HG02763 (cell line): ENCODE data around the gene FBXL3.
A peak's percentile ranks its signal among the peaks of the same experiment; 100 is the strongest.

Source experiments
- ATAC-seq: cut with Tn5 transposase; IDR thresholded peaks from one replicate; pipeline ENCODE4 v1.9.1; 2021; ENCODE audit warnings: mild to moderate bottlenecking, moderate library complexity; ENCODE audit not compliant: unreplicated experiment

Gene FBXL3, protein sequence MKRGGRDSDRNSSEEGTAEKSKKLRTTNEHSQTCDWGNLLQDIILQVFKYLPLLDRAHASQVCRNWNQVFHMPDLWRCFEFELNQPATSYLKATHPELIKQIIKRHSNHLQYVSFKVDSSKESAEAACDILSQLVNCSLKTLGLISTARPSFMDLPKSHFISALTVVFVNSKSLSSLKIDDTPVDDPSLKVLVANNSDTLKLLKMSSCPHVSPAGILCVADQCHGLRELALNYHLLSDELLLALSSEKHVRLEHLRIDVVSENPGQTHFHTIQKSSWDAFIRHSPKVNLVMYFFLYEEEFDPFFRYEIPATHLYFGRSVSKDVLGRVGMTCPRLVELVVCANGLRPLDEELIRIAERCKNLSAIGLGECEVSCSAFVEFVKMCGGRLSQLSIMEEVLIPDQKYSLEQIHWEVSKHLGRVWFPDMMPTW

GRCh38 chr13:77026861-77027621, at the start of gene FBXL3:
Gene FBXL3, minus strand, starts transcription at chr13:77027159. Its CDS starts 5,299 bp downstream, at chr13:77021860.
- ATAC-seq: peak; percentile 57

GRCh38 chr13:77067519-77067918, 40.6 kb upstream of the FBXL3 start:
- no peak for ATAC-seq

DNA sequence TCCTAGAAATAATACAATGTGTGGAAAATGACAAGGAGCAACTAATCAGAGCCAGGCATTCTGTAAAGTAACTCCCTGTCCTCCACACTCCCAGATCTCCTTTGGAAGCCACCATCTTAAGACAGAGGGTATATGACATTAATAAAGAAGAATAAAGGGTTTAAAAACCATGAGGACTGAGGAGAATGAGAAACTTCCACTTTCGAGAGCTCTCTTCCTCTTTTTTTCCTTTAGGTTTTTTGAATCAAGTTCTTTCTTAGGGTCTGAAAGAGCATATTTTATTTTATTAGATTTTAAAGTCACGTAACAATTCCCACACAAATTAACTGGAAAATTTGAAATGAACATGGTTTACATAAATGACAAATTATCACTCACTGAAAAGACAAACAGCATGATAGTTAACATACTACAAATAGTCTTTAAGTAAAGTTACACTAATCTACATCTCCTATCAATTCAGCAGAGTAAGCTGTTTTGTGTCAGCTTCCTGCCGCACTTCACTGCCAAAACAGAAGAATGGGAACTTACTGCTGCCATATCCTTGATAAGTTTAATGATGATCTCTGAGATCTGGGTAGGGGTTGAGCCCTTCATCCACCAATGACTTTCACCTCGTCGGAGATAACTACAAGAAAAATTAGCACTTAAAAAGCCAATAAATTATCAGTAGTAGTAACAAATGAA, 38.6 kb upstream of the FBXL3 start:
- no peak for ATAC-seq

GRCh38 chr13:77062097-77062496, 35.1 kb upstream of the FBXL3 start:
- no peak for ATAC-seq

- no peak for ATAC-seq
These were observed 34.4 kb upstream of the FBXL3 start for GRCh38 chr13:77061362-77061761.

DNA sequence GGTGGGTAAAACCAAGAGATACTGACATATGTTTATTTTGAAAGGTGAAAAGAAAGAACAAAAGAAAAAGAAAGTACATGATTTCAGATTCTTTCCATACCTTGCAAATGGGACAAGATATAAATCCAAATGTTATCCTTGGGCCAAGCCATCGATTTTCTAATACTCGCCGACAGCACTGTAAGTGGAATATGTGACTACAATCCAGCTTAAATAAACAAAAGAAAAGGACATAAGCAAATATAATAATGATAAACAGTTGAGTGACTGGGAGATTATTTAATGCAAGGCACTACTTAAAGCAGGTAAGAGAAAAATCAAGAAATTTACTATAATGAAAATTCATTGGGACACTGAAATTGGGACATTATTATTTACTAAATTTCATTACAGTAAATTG, 29.9 kb upstream of the FBXL3 start:
- no peak for ATAC-seq

GRCh38 chr13:77056382-77056781, 29.4 kb upstream of the FBXL3 start:
- no peak for ATAC-seq

GRCh38 chr13:77055158-77055557, 28.2 kb upstream of the FBXL3 start:
- no peak for ATAC-seq

GRCh38 chr13:77053192-77053591, 26.2 kb upstream of the FBXL3 start:
- no peak for ATAC-seq

DNA sequence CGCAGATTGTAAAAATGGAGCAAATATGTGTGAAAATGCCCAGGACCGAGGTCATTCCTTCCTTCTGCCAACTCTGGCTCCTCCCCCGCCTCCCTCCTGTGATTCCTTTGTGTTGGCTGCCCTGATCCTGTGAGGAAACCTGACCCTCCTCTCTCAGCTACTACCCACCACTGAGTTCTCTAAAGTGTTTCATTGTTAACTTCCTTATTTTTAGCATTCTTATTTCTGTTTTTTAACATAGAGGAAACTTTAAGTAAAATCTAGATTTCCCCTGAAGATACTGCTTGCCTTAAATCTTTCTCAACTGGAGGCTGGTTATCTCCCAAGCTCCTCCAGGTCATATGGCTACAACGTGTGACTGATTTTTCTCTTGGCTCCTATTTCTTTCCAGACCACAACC, 21.7 kb upstream of the FBXL3 start:
- no peak for ATAC-seq

DNA sequence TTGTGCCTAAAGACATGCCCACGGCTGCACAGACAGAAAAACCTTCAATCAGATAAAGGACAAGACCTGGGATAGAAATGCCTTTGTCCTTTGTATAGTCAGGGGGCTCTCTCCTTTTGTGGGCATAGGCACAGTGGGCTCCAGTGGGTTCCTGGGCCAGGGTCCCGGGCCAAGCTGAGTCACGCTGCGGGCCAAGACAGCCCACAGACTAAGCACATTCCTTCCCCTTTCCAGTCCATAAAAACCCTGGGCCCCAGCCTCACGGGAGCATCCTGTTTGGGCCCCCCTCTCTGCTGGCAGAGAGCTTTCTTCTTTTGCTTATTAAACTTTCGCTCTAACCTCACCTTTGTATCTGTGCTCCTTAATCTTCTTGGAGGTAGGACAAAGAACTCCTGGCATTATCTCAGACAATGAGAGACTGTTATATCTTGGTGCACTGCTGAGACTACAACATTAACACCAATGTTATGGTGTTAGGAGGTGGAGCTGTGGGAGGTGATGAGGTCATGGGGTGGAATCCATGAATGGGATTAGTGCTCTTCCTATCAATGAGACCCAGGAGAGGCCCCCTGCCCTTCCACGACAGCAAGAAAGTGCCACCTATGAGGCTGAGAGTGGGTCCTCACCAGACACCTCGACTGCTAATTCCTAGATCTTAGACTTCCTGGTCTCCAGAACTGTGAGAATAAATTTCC, 20.8 kb upstream of the FBXL3 start:
- ATAC-seq: no peak

DNA sequence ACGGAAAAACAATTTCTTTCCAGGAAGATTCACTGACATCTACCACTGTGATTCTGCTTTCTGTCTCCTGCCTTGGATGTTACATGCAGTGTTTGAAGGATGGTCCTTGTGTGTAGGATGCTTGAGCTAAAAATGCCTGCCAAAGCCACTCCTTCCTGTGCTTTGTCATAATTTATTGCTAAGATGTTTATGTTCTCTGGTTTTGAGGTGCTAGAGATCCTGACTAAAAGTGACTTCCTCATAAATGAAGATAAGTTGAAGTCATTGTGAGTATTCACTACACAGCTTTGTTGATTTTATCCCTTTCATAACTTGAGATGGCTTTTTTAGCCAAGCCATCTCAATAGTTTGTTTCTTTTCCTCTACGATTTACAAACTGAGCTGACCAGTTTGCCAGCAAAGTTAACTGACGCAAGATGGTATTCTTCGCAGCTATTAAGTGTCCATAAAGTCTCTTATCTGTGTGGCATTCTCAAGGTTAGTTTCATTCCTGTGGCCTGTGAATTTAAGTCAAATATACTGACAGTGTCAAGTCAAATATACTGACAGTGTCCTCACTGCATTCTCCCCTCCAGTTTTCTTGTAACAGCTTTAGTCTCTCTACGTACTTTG, 15.7 kb upstream of the FBXL3 start:
- no peak for ATAC-seq

DNA sequence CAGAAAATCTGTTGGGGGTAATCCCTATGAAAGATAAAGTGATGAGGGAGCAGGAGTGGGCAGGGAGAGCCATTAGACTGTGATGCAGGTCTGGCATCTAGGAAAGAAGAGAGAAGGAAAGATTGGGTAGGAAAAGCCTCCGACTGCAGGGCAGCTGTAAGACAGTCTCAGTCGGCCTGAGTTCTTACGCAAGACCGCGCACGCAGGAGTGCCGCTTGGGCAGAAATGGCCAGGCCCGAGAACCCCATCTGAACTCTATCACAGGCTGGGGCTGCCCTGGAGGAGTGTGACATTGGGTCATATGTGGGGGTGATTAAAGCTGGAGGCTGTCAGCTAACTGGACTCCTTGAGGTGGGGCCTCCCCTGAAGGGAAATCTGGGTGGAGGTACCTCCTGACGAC, 13.9 kb upstream of the FBXL3 start:
- no peak for ATAC-seq

DNA sequence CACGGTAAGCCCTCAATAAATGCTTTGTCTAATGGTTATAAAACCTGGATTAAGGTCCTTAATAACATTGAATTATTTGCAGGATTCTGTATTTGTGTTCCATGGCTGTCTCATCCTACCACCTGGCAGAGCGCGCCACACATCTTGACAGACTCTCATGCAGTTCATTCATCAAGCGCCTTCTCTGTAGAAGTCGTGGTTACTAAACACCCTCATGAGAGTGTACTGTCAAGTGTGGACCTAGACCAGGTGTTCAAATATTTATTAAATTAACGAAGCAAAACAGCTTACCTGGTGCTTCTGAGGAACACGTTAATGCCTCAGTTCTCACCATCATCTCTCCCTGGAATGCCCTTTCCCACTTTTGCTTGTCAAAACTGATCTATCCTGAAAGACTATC, 13.1 kb upstream of the FBXL3 start:
- ATAC-seq: no peak

DNA sequence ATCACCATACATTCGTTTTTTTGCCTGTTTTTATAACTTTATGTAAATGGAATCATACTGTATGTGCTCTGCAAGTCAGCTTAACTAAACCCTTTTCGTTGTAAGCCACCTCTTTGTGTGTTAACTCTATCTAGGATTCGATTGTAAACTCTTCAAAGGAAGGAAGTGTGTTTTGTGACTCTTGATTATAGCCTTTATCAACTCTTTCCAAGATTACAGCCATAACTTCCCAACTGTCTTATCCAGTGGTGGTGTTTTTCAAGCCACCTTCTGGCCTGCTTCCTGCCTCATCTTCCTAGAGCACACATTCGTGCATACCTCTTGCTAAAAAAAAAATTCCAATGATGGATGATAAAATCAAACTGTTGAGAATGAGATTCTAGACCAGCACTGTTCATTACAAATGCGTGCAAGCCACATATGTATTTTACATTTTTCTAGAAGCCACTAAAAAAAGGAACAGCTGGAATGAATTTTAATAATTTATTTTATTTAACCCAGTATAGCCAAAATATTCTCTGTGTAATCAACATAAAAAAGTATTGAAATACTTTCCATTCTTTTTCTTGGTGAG, 12.0 kb upstream of the FBXL3 start:
- ATAC-seq: no peak

- no peak for ATAC-seq
These were observed 9.3 kb upstream of the FBXL3 start for GRCh38 chr13:77036279-77036678.

DNA sequence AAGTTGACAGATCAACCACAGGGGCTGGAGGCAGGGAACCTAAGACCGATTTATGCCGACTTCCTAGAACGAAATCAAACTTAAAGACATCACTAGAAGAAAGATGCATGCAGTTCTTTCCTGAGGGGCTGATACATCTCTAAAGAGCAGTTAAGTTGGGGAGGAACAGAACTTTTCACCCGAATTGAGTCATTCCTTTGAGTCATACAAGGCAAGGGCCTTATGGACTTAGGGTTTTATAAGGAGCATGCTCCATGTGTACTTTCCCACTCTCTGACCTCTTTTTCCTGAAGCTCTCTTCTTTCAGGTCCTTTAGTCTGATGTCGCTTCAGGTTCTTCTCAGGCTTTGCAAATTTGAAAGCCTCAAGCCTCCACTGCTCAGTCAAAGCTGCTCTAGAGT, 7.9 kb upstream of the FBXL3 start:
- no peak for ATAC-seq

- no peak for ATAC-seq
These were observed 6.9 kb upstream of the FBXL3 start for GRCh38 chr13:77033717-77034302.

DNA sequence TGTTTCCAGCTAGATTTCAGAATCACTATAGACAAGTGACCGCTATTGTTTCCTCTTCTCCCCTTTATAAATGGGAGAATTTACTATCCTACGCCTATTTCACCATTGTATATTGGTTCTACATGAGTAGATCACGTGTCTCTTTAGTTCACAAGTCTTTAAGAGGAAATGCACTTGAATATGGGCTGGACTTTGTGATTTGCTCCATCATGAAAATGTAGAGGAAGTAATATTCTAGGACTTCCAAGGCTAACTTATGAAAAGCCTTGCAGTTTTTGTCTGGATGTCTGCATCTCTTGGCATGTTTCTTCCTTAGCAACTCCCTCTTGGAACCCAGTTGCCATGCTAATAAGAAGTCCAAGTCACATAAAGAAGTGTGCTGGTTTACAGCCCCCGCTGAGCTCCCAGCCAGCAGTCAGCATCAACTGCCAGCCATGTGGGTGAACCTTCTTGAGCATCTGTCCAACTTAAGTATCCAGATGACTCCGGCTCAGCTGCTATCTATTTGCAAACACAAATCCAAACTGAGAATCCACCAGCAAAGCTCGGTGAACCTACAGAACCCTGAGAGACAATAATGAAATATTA, 4.8 kb upstream of the FBXL3 start:
- ATAC-seq: no peak

DNA sequence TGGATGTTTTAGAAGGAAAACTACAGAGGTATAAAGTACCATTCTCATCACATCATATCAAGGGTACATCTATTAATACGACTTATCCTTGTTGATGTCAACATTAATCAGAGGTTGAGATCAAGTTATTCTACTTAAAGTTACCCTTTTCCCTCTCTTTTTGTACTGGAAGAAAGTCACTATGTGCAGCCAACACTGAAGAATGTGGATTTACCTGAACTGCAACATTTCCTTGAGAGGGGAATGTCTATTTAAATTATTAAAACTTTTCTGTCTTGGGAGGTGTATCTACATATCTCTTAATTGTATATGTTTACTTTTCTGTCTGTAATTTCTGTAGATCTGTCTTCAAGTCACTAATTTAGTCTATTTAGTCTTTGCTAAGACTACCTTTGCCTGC, 2.5 kb upstream of the FBXL3 start:
- no peak for ATAC-seq
